CD4-positive, alpha-beta T cell treated with Interleukin-6 at 100 ng/mL for 8 hours (primary cell): Measurements from ENCODE around the gene ATXN7L3B.

ENCODE experiments used
- DNase-seq: peaks from one replicate; pipeline ENCODE4 v3.0.0-alpha.2; 2020; ENCODE audit warnings: mixed read lengths, low spot score

Gene ATXN7L3B

GRCh38 chr12:74551291-74551690 lies 13.7 kb downstream of the ATXN7L3B start:
- DNase-seq, result no peak

GRCh38 chr12:74552201-74552600 lies 14.6 kb downstream of the ATXN7L3B start:
- no peak for DNase-seq

GRCh38 chr12:74559728-74560127 lies 22.1 kb downstream of the ATXN7L3B start:
- no peak for DNase-seq

- DNase-seq, result no peak
Measured at GRCh38 chr12:74563927-74564326, 26.3 kb downstream of the ATXN7L3B start.

GRCh38 chr12:74578486-74578885 lies 40.9 kb downstream of the ATXN7L3B start:
- no peak for DNase-seq

- no peak for DNase-seq
Measured at GRCh38 chr12:74579446-74579845, 41.8 kb downstream of the ATXN7L3B start.

GRCh38 chr12:74579981-74580380 lies 42.3 kb downstream of the ATXN7L3B start:
- no peak for DNase-seq

GRCh38 chr12:74581439-74581838 lies 43.8 kb downstream of the ATXN7L3B start:
- DNase-seq, result no peak

- no peak for DNase-seq
Measured at GRCh38 chr12:74584483-74585062, 46.9 kb downstream of the ATXN7L3B start.

- no peak for DNase-seq
Measured at GRCh38 chr12:74586251-74586650, 48.6 kb downstream of the ATXN7L3B start.
